Dermis blood vessel endothelial cell (primary cell): ENCODE measurements around the gene GPC6. TPM values are rescaled to one million over a fixed set of nuclear protein-coding genes. Genes with fewer than 3 reads are reported as not detected.

Experiments
- DNase-seq: peaks from one replicate; pipeline ENCODE4 v3.0.0; 2010
- total RNA-seq: library from RNA; depleted of rRNA; stranded (reverse); fragments of >200 nt; gene quantifications from 2 replicates; pipeline ENCODE4 v1.2.3, GENCODE V29; 2014

The GPC6 gene
- total RNA-seq, 1 donor from 2014 or later: 0.17 TPM

DNA sequence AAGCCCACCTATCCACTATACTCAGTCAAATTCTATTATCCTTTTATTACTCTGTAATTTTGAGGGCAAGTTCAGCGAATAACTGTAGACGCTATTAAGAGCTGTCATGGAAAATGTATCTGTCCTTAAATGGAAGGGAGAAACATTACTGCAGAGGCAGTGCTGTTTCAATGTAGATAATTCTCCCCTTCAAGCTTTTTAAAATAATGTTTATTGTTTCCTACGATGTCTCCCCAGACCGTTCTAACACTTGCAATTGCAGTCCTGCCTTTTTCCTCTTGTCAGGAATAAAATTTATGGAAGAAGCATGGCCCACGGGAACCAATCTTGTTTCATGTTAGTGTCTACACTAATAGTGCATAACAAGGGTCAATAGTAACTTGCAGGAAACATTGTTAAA lies 159.5 kb downstream of the GPC6 start:
- no peak for DNase-seq

DNA sequence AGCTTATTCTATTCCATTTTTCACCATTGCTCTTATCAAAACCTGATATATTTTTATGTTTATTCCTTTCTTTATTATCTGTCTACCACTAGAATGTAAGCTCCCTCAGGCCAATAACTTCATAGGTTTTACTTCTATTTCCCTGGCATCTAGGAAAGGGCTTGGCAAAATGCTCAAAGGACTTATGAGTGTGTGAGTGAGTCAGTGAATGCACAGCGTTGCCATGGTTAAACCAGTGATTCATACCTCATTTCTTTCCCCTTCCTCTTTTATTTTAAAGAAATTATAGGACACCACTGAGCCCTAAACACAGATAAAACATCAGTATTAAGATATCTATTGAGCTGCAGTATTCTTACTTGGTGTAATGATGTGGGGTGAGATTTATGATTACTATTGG lies 162.1 kb downstream of the GPC6 start:
- no peak for DNase-seq

DNA sequence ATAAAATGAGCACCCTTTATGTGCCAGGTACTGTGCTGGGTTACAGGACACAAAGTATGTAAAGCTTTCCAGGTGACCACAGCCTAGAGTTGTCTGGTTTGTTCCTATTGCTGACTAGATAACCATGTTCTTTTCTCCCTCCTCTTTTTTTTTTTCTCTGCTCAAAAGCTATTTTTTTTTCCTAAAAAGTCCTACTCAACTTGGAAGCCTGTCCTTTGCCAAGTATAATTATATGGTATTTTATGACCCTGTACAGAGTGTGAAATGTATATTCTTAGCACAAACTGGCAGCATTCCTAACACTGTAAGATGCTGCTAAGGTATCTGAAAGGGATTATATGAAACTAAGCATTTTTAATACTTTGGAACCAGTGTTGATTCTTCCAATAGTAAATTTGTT lies 171.0 kb downstream of the GPC6 start:
- no peak for DNase-seq

DNA sequence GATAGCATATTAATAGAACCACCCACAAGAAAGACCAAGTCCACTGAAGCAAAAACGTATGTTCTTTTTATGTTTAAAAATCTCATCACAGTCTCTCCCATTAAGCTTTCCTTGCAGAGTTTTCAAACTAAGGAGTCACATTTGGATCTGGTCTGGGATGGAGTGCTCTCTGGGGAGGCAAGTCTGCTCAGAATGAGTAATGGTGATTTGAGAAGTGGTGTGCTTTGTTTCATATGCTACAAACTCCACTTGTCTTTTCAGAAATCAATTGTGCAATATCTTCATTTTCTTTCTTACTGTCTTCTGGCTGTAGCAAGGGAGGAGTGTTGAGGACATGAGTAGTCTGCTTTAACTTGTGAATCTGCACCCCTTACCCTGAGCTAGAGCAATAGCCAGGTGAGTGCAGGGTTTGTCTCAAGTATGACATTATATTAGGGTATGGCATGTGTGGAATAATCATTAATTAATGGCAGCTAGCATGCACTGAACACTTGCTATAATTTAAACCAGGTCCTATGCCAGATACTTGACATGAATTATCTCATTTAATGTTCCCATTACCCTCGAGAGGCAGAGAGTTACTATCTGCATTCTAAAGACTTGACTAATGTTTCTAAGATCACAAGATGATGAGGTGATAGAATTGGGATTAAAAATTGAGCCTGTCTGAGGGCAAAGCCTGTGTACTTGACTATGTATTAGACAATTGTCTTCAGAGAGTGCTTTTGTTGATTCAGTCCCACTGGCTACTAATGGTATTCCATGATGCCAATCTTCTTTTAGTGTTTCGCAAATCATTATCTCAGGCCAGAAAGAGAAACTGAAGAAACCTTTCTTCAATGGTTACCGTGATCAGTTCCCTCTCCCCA lies 171.8 kb downstream of the GPC6 start:
- DNase-seq: no peak

DNA sequence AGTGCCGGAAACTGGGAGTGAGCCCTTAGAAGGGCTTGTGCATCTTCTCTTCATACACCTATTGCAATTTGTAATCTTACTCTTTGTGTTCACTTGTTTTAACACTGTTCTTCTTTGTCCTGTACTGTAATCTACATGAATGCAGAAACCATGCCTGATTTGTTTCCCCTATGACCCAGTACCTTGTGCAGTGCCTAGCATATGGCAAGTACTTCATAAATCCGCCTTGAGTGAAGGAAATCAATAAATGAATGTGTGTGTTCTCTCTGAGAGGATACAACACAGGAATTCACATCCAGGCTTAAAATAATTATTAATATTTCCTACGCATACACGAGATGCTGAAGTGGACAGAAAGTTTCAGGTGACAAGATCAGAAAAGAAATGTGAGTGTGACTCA lies 172.6 kb downstream of the GPC6 start:
- DNase-seq: no peak

DNA sequence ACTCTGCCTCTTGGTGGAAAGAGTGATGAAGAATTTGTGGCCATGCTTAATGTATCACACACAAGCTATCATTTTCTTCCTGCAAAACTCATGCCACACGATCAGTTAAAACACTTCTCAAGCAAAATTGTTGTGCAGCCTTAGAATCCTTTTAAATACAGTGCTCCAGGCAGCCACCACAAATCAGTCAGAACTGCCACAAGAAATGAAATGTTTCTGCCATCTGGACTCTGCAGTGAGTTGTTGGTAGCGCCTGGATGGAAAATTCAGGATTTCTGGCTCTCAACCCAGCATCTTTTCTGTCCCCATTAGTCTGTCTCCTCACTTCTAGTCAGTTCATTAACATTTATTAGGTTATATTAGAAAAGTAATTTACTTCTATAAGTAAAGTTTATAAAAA lies 179.5 kb downstream of the GPC6 start:
- DNase-seq: no peak

DNA sequence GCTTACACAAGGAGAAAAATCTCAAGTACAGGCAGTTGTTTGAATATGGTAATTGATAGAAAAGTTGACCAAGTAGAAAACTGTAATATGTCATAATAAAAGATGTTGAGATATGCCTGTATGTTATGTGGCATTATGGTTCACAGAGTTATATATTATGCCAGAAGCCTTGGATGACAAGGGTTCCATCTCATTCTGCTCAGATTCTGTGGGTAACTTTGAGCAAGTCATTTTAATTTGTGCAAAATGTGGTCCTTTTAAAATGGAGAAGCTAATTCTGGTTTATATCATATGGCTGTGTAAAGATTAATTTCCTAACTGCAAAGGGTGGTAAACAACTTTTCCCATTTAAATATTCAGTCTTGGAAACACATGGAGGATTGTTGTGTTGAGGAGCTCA lies 180.9 kb downstream of the GPC6 start:
- DNase-seq: no peak

DNA sequence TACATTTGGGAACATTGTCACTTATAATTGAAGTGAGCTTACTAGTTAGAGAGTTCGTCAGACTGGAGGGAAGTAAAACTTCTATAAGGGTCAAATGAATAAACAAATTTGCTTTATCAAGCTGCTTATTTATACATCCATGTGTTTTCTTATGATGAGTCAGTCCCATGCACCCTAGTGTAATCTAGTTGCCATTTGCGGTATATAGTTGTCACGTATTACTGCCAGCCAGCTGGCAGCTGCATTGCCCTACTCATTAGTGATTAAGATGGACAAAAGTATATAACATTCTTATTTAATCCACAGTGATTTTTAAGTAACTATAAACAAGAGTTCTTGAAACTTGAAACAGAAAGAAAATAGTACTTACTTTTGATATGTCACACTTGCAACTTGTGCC lies 182.4 kb downstream of the GPC6 start:
- no peak for DNase-seq

DNA sequence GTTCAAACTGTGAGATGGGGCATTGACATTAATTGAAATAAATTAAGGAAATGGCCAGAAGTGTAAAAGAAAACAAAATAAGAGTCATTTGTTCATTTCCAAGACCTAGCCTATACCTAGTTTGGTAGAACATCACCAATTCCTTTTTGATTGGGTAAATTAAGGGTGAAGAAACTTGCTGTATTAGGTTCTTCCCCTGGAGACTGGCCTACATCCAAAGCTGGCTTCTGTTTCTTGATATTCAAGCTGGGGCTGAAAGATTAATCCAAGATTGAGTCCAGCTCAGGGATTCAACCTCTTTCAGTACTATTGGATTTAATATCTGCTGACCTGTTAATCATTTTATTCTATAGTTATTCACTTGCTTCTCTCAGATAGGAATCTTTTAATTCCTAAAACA lies 183.2 kb downstream of the GPC6 start:
- DNase-seq: no peak

DNA sequence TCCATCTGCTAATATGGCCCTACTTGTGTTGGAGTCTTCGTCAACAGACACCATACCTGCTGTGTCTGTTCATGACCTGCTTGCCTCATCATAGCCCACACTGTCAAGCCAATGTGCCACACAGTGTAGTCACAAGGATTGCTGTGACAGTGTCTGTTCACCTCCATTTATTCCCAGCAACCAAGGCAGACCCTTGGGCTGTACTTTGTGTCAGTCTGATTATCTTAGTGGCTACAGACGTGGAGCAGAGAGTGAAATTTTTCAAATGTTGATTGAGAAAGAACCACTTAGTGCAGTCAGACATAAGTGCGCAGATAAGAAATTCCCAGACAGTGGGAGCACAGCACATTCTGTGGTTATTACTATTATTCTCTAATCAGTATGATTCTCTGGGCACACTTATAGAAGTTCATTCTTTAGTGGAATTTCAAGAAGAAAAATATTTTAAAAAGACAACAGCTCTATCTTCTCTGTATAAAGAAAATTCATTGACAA lies 184.6 kb downstream of the GPC6 start:
- DNase-seq: no peak

DNA sequence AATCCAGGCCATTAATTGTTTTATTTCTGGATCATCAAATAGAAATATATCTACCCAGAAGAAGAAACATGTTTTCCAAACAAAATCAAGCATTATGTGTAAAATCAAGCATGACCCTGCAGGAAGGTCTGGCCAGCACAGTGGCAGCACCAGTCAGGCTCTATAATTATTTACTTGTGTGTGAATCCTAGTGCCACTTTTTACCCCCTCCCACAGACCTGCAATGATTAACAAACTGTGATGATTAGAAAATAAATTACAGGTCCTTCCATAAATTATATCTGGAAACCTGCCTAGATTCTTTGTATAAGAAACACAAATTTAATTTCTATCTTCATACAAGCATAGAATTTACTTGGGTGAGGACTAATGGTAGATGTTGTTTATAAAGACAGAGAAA lies 186.1 kb downstream of the GPC6 start:
- DNase-seq: no peak

DNA sequence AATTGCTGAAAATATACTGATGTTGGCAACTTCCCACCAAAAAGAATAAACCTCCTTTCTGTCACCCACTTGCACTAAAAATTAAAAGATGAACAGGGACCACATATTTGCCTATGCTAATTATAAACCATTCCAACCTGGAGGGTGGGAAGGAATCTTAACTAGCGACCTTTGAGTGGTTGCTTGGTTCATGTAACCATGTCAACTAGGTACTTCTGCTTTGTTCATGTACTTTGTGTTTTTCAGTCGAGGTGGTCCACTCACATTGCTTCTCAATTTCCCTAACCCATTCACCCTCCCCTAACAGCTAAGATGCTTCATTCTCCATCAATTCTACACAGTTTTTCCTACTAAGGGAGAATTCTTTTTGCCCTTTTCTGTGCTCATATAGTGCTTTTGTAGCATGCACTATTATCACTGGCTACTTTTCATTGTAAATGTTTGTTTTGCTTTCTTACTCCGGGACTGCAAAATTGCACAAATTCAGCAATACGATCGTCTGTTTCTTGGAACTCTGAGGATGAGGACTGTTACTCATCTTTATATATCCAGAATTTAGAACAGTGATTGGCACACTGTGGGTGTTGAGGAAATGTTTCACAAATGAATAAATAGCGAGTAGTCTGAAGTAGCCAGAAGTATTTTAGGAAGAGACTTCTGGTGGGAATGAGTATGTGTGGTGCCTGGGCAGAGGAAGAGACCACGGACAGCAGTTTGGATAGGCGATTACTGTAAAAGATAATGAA lies 187.5 kb downstream of the GPC6 start:
- DNase-seq: no peak

DNA sequence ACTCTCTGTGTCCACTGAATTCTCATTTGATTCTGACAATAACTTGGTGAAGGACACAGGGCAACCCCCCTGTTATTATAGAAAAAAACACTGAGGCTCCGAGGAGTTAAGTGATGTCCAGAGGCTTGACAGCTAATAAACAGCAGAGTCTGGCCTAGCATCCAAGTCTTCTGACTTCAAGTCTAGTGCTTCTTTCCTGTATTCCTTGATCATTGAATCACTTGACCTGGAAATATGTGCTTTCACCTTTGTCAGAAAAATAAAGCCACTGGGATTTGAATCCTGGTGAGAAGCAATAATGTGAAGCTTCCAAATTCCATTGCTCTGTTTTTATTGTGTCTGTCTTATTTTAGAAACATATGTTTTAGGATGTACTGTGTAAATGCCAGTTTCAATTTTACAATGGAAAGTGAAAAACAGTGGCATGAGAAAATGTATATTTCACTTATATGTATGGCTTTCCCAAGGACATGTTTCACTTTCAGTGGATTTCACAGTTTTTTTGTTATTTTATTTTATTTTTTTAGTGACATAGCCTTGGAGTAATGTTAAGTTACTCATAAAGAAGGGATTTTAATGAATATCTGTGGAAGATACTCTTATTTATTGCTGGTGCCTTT lies 190.2 kb downstream of the GPC6 start:
- no peak for DNase-seq

DNA sequence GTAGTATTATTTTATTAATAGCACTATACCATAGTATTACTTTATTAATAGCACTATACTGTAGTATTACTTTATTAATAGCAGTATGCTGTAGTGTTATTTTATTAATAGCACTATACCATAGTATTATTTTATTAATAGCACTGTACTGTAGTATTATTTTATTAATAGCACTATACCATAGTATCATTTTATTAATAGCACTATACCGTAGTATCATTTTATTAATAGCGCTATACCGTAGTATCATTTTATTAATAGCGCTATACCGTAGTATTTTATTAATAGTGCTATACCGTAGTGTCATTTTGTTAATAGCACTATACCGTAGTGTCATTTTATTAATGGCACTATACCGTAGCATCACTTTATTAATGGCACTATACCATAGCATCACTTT lies 191.8 kb downstream of the GPC6 start:
- DNase-seq: no peak

DNA sequence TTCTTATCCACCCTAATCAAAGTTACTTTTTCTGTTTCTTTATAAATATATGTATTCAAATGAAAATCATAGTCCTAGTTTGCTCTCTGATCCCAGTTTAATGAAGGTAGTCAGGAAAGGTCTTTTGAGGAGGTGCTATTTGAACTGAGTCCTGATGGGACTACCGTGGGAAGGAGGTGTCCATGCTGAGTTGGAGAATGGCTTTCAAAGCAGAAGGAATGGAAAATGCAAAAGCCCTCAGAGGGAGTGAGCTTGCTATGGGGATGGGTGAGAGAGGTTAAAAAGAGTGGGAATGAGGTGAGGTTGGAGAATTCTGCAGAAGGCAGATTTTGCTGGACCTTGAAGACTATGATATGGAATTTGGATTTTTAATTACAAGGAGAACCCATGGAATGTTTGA lies 193.6 kb downstream of the GPC6 start:
- DNase-seq: no peak

DNA sequence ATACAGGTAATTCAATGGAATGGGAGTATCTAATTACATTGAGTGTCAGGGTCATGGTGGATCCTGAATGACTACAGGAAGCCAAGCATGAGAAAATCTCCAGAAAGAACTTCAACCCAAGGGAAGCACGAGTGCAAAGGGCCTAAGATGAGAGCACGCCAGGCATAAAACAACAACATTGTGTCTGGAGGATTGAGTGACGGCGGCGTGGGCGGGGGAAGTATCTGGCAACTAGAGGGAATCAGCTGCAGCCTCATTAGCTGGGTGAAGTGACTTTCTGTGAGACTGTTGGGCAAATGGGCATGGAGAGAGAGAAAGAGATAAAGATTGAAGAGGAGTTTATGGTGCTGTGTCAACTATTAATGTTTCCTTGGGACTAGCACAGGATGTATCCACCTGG lies 194.3 kb downstream of the GPC6 start:
- no peak for DNase-seq

DNA sequence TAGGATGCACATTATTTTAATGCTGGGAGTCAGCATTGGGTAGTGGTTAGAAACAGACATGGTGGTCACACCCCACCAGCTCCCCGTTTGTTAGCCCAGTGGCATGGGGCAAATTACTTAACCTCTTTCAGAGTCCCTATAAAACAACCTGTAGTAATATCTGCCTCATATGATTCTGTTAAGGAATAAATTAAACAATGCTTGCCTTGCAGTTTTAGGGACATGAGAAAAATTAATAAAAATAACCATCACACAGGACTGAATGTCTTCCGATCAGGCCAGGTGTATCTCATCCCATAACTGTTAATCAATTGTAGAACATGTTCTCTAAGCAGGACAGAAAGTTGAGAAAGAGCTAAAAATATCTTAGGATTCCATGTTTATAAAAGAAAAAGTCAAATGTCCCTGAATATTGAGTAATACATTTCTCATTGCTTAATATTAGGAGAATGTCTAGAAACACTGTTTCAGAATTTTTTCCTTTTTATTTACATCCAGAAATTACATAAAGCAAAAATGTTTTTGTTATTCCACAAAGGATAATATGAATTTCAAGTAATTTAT lies 196.5 kb downstream of the GPC6 start:
- DNase-seq: no peak

DNA sequence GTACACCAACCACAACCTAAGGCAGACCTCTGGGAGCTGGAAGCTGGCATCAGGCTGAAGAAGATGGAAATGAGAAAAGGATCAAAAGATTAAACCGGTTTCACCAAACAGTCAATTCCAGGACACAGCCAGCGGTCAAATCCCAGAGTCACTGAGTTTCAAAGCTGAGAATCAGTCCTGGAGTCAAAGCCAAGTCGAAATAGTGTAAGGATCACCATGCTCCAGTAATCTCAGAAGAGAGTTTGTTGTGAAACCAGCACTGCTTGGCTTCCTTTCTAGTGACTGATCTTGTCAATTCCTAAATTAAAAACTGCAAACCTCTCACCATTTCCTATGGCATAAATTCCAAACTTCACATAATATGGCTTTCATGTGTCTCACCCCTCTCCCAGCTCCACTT lies 198.8 kb downstream of the GPC6 start:
- no peak for DNase-seq

DNA sequence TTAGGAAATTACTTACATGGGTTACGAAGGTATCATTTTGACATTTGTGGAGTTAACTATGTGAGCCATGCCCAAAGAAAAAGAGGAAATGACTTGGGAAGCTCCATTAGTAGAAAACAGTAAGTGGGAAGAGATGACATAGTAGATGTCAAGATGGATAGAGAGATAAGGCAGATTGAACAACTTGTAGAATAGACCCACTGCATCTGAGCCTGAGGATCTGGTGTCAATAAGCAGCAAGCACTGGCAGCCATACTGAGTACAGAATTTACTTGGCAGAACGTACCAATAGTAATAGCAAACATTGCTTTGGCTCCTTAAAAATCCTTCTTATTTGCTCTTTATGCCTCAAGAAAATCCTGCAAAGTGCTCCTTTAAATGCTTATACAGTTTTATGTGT lies 203.8 kb downstream of the GPC6 start:
- DNase-seq: no peak

DNA sequence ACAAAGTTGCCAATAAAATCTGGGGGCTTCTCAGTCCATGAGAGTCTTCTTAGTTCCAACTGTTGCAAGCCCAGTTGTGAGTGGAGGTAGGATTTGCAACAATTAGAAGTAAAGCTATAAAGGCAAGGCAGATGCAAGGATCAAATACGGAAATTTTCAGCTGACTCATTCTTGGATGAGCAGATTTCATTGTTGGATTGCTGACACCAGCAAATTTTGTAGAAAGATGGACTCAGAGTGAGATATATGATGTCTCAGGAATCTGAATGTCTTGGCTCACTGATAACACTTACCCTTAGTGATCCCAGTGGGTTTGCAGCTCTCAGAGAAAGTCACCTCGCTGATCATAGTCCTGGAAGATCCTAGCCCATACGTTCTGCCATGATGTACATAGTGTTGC lies 209.0 kb downstream of the GPC6 start:
- DNase-seq: no peak

DNA sequence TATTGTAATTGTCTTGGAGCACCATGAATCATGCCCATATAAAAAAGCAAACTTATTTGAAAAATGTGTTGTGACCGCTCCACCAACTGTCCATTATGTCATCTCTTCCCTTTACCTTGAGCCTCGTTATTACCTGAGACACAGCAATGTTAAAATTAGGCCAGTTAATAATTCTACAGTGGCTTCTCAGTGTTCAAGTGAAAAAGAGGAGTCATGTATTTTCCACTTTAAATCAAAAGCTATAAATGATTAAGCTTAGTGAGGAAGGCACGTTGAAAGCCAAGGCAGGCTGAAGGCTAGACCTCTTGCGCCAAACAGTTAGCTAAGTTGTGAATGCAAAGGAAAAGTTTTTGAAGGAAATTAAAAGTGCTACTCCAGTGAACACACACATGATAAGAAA lies 210.5 kb downstream of the GPC6 start:
- DNase-seq: no peak

DNA sequence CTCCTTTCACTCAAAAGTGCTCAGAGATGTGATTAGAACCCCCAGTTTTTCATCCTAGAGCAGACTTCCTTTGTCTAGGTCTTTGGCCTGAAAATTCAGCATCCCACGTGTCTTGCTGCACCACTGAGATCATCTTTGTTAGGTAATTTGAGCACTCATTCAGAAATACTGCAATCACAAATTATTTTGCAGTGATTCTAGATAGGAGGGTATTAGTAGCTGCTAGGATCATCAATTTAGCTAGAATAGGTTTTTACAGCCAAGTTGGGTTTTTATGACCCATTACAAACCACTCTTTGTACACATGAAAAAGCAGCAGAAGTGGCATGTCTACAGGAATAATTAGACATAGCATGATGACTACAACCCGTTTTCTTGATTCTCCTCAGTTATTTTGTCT lies 219.6 kb downstream of the GPC6 start:
- DNase-seq: no peak

DNA sequence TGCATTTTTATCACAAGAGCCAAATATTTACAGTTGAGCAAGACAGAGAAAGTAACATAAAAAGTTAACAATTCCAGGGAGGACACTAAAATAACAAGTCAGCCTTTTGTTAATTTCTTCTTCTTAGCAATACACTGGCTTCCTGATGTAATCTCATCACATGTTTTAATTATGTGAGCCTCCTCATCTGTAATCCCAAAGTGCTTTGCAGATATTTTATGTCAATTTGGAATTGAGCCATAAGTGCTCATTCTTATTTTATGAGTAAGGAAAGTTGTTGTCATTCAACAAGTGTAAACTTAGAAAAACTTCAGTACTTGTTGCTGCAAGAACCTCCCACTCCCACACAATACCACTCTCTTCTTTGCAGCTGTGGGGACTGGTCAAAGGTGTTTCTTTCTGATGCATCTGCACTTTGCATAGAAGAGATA lies 223.6 kb downstream of the GPC6 start:
- no peak for DNase-seq
